AG09309 (cell line): ENCODE data around the gene HOXB3.

Source experiments
- DNase-seq: peaks from one replicate; pipeline ENCODE4 v3.0.0-alpha.2; 2010; ENCODE audit warnings: low read depth
- H3K4me3 ChIP-seq: 2 replicates; pipeline ENCODE4 v1.5.1; 2011; ENCODE audit warnings: mild to moderate bottlenecking, low read depth, low read length, moderate library complexity; ENCODE audit not compliant: control insufficient read depth
- CTCF ChIP-seq: IDR thresholded peaks from 2 replicates; pipeline ENCODE4 v1.5.1; 2011; ENCODE audit warnings: mild to moderate bottlenecking, low read depth, low read length, inconsistent platforms; ENCODE audit not compliant: insufficient read depth, control insufficient read depth; ENCODE audit errors: missing control alignments

The HOXB3 gene

GRCh38 chr17:48611681-48612455, 21.8 kb upstream of the HOXB3 start:
- no peak for DNase-seq
- no peak overlapping the region for H3K4me3 ChIP-seq
- TF ChIP-seq CTCF: no peak

- TF ChIP-seq CTCF: no peak
- DNase-seq: no peak
- H3K4me3 ChIP-seq: no peak overlapping the region
These were observed 21.2 kb upstream of the HOXB3 start for GRCh38 chr17:48611213-48611612.

DNA sequence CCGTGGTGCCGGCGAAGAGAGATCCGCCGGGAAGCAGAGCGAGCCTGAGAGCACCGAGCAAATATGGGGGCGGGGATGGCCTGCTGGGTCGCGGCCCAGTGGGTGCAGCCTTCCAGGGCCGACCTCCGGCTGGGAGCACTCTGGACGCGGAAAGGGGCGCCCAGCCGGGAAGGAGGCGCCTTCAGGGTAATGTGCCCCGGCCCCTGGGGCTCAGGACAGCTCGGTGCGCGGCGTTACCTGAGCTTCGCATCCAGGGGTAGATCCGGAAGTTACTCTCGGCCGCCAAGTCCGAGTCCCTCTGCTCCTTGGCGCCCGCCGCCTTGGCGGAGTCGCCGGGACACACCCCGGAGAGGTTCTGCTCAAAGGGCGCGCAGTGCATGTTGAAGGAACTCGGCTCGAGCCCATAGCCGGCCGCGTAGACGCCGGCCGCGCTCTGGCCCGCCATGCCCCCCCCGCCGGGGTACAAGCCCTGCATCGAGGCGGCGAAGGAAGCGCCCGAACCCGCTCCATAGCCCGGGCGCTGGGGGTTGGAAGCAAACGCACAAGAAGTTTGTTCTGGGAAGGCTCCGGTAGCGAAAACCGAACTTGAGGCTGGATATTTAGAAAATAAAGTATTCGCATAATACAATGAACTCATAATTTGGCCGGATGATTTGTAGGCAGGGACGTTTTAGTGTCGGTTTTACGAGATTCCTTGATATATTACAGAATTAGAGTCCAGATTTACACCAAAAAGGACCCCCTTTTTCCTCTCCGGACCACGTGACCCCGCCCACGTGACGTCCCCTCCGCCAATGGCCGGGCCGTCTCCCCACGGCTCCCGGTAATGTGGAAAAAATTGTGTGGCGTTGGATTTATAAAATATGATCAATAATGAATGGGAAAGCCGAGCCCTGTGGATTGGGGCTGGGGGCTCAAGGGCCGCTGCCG, 20.5 kb upstream of the HOXB3 start, which contains the start of gene HOXB7:
TSS of gene HOXB7 (minus strand) at position 736 of the 930 bp plus-strand sequence. CDS start at position 637, 99 bp downstream.
- no peak for TF ChIP-seq CTCF
- DNase-seq: no peak
- no peak within 1 kb of the TSS for H3K4me3 ChIP-seq

GRCh38 chr17:48609759-48610281, 19.8 kb upstream of the HOXB3 start:
- TF ChIP-seq CTCF: no peak
- H3K4me3 ChIP-seq: no peak overlapping the region
- no peak for DNase-seq

GRCh38 chr17:48609033-48609432, 19.0 kb upstream of the HOXB3 start:
- no peak for TF ChIP-seq CTCF
- no peak for DNase-seq
- no peak overlapping the region for H3K4me3 ChIP-seq

DNA sequence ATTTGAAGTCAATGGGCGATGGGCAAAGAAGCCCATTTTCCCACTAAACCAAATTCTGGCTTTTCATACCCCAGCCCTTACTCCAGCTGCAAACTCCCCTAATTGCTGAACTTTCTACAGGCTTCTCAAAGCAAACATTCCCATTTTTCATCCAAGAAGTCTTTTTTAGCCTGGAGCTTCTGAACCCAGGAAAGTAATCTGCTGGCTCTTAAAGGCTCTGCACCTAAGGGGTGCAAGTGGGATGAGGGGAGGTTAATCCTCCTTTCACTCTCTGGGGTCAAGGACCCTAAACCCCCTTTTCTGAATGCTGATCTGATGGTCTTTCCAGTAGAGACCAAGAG, 18.4 kb upstream of the HOXB3 start:
- no peak overlapping the region for H3K4me3 ChIP-seq
- DNase-seq: no peak
- TF ChIP-seq CTCF: no peak
